Testis (tissue), 2 donors: ENCODE measurements around the gene SWSAP1.

Experiments used
- POLR2A ChIP-seq: fragments of 450-650 bp; IDR thresholded peaks from one replicate; pipeline ENCODE4 v1.6.1; 2017; ENCODE audit warnings: antibody characterized with exemption, mild to moderate bottlenecking, moderate library complexity
- TF ChIP-seq, protein P1 (sequence below), 3 experiments: fragments of 450-650 bp in 2 of 3; fragments of 200-600 bp in 1 of 3; sonication (generic) in 1 of 3; IDR thresholded peaks; one replicate each; pipeline ENCODE4 v1.5.1; 2016 to 2019; ENCODE audit warnings: antibody characterized with exemption in 3 of 3, mild to moderate bottlenecking in 2 of 3, moderate library complexity in 1 of 3

DNA sequence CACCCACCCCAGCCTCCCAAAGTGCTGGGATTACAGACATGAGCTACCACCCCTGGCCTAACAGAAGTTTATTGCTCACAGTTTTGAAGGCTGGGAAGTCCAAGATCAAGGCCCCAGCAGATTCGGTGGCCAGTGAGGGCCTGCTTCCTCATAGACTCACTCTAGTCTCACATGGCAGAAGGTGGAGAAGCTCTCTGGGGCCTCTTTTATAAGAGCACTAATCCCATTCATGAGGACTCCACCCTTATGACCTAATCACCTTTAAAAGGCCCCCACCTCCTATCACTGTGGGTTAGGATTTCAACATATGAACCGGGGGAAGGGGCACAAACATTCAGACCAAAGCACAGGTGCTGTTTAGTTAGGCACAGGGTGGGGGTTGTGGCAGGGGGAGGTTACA is 6.9 kb upstream of the SWSAP1 start:
- TF ChIP-seq, protein P1, sequence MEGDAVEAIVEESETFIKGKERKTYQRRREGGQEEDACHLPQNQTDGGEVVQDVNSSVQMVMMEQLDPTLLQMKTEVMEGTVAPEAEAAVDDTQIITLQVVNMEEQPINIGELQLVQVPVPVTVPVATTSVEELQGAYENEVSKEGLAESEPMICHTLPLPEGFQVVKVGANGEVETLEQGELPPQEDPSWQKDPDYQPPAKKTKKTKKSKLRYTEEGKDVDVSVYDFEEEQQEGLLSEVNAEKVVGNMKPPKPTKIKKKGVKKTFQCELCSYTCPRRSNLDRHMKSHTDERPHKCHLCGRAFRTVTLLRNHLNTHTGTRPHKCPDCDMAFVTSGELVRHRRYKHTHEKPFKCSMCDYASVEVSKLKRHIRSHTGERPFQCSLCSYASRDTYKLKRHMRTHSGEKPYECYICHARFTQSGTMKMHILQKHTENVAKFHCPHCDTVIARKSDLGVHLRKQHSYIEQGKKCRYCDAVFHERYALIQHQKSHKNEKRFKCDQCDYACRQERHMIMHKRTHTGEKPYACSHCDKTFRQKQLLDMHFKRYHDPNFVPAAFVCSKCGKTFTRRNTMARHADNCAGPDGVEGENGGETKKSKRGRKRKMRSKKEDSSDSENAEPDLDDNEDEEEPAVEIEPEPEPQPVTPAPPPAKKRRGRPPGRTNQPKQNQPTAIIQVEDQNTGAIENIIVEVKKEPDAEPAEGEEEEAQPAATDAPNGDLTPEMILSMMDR (IDR thresholded peaks at IDR 0.05): no peak
- no peak for TF ChIP-seq POLR2A
